ENCODE data around the gene CCDC77. TPM values are rescaled to one million over a fixed set of nuclear protein-coding genes. Genes with fewer than 3 reads are reported as not detected.
"Not testable (repeated sequence)": the region's sequence is repeated elsewhere in the genome, so short reads cannot be mapped to it uniquely, and the experiment has no call there.

Gene CCDC77
- 1 to 10 TPM; 2.9 to 5.0 TPM for total RNA-seq
- long read RNA-seq, partial matches to known transcripts = 0 of 3 reads
- long read RNA-seq, other reads (novel, unspliced or antisense) = 1 of 3 reads

DNA sequence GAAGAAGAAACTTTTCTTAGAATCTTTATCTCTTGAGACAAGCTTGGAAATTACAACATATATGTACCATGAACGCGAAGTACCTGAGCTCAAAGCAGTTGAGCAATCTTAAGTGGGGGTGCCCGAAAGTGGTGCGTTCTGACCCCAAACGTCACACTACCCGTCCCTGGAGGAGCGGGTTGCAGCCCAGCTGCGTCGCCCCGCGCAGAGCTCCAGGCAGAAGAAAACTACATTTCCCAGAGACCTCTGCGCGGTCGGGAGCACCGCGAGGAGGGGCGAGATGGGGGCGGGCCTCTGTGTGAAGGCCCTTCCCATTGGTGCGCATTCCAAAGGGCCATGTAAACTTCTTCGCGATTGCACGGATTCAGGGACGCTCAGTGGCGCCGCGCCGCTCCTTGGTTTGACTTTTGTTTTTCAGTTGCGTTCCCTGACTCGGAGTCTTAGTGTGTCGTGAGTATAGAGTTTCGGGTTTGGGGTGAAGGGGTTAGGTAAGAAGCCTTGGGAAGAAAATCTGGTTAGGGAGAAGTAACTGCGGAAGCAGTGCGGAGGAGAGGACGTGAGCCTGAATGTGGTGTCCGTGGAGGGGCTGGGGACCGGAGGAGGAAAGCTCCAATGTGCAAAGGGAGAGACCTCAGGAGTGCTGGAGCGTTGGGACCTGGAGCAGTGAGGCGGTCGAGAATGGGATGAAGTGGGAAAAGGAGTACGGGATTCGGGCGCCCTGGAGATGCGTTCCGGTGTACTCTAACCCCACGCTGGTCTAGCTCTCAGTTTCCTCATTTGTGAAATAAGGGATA lies at the start of gene CCDC77:
CCDC77 (plus strand) TSS at position 410 of the 794 bp plus-strand sequence. CDS start 7,740 bp downstream, outside the sequence.
- DNase-seq = peak; percentile 89
- intact Hi-C loops (cut with DNase I) = no loop called here
- peak; percentile 100 for ATAC-seq

DNA sequence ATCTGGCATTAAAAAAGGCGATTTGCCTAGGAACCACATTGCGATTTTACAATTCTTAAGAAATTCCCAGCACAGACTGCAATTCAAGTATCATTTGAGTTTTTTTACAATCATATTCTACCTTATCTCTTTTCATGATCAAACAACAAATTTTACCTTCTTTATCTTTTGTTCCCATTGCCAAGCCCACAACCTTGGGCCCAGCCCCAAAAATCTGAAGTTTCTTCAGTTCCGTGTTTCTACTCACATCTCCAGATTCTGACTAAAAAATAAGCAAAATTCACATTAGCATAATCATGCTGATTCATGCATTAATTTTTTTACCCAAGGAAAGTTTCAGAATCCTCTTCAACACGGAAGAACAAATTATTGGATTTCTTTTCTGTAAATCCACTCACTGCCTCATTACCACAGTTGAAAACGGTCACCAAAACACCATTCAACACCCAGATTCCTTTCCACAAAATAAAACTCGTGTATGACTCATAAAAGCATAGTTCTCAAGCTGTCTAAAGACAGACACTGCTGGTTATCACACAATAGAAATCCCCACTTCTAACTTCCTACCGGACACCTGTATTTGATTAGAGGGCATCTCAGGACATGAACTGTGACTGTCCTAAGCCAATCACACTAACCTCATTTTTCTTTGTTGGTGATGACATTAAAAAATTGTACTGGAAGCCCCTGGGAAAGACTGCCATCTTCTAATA lies 45.0 kb upstream of the CCDC77 start:
- ATAC-seq = no peak
- intact Hi-C loops (cut with DNase I) = no loop called here
- DNase-seq = no peak

DNA sequence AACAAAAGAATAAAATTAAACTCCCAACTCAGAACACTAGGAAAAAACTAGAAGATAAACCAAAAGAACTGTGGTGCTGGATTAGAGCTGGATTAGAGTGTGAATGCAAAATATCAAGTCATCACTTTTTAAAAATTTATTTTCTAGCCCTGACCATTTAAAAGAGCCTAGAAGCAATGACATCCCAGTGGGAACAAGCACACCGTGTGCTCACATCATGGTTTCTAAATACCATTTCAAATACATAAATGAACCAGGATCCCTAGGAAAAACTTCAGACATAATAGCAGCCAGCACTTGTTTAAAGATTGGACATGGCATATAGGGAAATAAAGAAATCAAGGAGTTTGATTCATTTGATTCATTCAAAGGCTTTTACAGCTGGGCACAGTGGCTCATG lies 42.4 kb upstream of the CCDC77 start:
- DNase-seq (no peak), ATAC-seq (no peak)
- intact Hi-C loops (cut with DNase I) = no loop called here

GRCh38 chr12:366820-367219 lies 34.6 kb upstream of the CCDC77 start:
- intact Hi-C loops (cut with DNase I) = no loop called here

GRCh38 chr12:367972-368371 lies 33.5 kb upstream of the CCDC77 start:
- no peak for DNase-seq
- no peak for ATAC-seq
- intact Hi-C loops (cut with DNase I) = no loop called here

More at GRCh38 chr12:366820-367219, 34.6 kb upstream of the CCDC77 start:
- no peak for ATAC-seq
- DNase-seq = no peak

GRCh38 chr12:370739-371485 lies 30.5 kb upstream of the CCDC77 start:
- intact Hi-C loops (cut with DNase I); ATAC-seq; DNase-seq: not testable (repeated sequence)

DNA sequence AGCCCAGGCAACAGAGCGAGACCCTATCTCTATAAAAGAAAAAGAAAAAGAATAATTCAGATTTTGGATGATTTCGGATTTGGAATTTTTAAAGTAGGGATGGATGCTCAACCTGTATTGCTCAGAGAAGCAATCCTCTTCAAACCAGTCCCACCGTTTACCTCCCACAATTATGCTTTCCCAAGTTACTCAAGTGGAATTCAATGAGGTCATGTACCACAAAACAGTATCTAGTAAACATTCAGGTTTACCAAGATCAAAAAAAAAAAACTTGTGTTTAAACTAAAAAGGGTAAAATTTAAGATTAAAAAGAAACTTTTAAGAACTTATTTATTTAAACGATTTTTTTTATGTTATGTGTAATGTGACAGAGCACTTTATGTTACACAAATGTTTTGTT lies 14.8 kb upstream of the CCDC77 start:
- no peak for ATAC-seq
- intact Hi-C loops (cut with DNase I) = no loop called here

DNA sequence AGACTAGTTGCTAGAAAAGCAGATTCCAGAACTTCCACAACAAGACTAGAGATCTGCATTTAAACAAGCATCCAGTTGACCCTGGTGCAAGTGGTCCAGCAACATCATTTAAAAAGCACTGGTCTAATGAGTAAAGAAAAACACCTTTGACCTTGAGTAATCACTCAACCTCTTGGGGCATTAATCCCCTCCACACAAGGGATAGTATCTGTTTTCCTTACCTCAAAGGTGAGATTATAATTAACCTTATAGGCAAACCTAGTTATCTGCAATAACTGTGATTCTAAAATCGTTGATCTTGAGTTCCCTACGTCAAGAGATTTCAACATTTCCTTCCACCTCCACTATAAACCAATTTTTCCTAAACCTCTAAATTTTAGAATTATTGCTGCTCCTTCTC lies 13.4 kb upstream of the CCDC77 start:
- intact Hi-C loops (cut with DNase I) = no loop called here
- DNase-seq (no peak), ATAC-seq (no peak)

More for the DNA sequence above, 14.8 kb upstream of the CCDC77 start:
- DNase-seq = no peak

DNA sequence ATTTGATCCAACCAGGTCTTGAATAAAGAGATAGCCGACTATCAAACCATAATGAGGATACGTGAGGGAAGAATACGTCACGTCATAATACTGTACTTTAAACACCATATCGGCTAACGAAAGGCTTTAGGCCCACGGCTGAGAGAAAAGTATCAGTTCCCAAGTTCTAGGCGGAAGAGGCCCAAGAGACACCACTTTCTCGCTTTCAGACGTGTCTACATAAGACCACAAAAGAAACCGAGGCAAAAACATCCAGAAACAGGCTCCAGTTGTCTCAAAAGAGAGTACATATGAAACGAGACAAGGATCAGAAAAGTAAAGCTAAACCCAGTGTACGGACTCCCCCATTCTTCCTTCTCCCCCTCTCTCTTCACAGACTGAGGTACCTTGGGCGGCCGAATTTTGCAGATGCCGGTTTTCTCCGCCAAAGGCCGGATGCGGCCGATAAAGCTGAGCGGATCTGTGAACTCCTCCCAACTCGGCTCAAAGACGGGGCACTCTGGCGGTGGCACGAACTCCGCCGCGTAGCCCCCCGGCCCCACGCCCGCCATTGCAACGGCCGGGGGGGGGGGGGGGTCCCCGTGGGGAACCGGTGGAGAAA lies 12.8 kb upstream of the CCDC77 start:
- peak; percentile 32 to 51 for ATAC-seq
- intact Hi-C loops (cut with DNase I) = no loop called here
- no peak for DNase-seq

GRCh38 chr12:389142-390096 lies 12.0 kb upstream of the CCDC77 start, which contains the start of gene KDM5A:
KDM5A (minus strand) TSS chr12:389320; CDS start chr12:389091, 229 bp downstream.
- peak; percentile 90 for DNase-seq
- ATAC-seq = peak; percentile 99
- intact Hi-C loops (cut with DNase I) = no loop called here

DNA sequence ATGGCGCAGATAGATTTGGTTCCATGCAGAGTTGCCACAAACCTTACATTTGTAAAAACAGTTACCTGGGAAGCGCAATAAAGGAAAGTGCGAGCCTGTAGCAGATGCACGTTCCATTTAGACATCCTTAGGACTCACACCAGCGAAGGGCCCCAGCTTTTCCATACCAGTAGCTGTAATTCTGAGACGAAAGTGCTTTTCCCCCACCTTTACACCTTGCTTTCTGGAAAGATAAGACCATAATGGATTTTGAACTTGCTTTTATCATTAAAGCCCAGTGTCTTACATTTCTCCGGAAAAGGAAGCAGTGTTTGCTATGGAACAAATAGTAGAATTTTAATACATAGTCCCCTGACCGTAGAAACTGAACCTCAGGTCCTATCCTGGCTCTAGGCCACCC lies 616 bp upstream of the CCDC77 start:
- ATAC-seq (no peak), DNase-seq (no peak)
- intact Hi-C loops (cut with DNase I) = no loop called here

DNA sequence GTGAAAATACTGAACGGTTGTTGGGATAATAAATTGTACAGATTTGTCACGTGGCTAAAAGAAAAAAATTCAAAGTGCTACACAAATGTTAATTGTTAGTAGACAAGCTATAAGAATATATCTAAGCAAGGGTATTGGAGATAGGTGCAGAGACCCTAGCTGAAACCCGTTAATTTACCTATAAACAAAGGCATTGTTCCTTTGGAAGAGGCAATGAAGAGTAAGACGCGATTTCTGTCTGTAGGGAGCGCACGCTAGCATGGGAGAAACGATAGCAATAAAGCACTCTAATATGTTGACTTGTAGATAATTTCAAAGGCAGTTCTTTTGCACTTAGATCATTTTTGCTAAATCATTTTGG lies 565 bp downstream of the CCDC77 start:
- DNase-seq (no peak), ATAC-seq (no peak)
- intact Hi-C loops (cut with DNase I) = no loop called here

DNA sequence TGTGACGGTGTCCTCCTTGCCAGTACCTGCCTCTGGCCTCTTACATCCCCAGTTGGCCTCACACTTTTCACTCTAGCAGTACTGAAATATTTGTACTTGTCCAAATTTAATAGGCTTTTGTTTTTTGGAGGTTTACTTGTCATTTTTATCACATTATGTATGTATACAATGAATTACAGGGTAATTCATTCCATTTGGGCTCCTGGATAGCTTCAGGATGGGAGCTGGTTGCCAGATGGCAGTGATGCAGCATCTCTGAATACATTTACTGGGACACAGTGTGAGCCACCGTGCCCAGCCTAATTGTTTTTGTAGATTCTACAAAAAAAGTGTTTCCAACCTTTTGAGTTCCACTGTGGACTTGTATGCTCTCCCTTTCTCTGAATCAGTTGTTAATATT lies 13.4 kb downstream of the CCDC77 start:
- intact Hi-C loops (cut with DNase I) = no loop called here
- ATAC-seq = no peak

DNA sequence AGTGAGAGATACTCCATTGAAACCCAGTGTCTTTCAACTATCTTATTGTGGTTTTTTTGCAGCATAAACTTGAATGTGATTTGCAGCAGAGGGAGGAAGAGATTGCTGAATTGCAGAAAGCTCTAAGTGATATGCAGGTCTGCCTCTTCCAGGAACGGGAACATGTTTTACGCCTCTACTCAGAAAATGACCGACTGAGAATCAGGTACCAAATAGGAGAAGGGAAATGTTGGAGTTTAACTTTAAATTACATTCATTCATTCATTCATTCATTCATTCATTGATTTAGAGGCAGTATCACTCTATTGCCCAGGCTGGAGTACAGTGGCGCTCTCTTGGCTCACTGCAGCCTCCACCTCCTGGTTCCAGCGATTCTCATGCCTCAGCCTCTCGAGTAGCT lies 17.0 kb downstream of the CCDC77 start:
- DNase-seq = no peak
- intact Hi-C loops (cut with DNase I) = no loop called here
- ATAC-seq = no peak

More for the DNA sequence above, 13.4 kb downstream of the CCDC77 start:
- no peak for DNase-seq

DNA sequence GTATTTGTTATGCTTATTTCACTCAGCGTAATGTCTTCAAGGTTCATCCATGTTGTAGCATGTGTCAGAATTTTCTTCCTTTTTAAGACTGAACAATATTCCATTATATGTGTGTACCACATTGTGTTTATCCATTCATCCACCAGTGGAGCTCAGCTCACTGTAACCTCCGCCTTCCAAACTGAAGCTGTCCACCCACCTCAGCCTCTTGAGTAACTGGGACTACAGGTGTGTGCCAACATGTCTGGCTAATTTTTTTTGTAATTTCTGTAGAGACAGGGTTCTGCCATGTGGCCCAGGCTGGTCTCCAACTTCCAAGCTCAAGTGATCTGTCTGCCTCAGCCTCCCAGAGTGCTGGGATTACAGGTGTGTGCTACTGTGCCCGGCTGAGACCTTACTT lies 21.1 kb downstream of the CCDC77 start:
- ATAC-seq (no peak), DNase-seq (no peak)
- intact Hi-C loops (cut with DNase I) = no loop called here

- ATAC-seq; DNase-seq; intact Hi-C loops (cut with DNase I): not testable (repeated sequence)
These were observed 34.3 kb downstream of the CCDC77 start for GRCh38 chr12:435737-436136.

GRCh38 chr12:442235-442884 lies 40.9 kb downstream of the CCDC77 start:
- DNase-seq (peak; percentile 38), ATAC-seq (peak; percentile 29 to 41)

DNA sequence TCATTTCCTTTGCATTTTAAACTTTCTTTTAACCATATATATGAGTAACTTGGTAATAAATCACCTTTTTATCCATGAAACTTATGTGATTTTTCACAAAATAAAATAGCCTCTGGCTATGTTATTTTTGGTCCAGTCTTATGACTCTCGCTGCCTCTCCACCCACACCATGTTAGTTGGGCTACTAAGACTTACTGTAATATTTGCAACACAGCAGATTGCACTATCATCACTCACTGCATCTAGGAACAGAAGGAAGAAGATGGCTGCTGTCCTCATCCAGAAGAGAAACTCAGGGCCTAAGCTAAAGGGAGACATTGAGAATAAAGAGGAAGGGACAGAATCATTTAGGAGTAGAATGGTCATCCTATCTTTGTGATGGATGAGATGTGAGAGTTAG lies 45.7 kb downstream of the CCDC77 start:
- no peak for ATAC-seq
- intact Hi-C loops (cut with DNase I) = no loop called here
- no peak for DNase-seq

More at GRCh38 chr12:442235-442884, 40.9 kb downstream of the CCDC77 start:
- intact Hi-C loops (cut with DNase I) = no loop called here

All from left cardiac atrium (tissue), 4 donors.